SH-SY5Y (cell line): Measurements from ENCODE around the gene PCBD1.

Source experiments
- GATA2 ChIP-seq: IDR thresholded peaks from 2 replicates; pipeline ENCODE4 v1.6.1; 2011; ENCODE audit warnings: mild to moderate bottlenecking, low read depth, low read length
- GATA3 ChIP-seq: IDR thresholded peaks from 2 replicates; pipeline ENCODE4 v1.6.1; 2011; ENCODE audit warnings: low read depth, mild to moderate bottlenecking, low read length, moderate library complexity

PCBD1 gene

DNA sequence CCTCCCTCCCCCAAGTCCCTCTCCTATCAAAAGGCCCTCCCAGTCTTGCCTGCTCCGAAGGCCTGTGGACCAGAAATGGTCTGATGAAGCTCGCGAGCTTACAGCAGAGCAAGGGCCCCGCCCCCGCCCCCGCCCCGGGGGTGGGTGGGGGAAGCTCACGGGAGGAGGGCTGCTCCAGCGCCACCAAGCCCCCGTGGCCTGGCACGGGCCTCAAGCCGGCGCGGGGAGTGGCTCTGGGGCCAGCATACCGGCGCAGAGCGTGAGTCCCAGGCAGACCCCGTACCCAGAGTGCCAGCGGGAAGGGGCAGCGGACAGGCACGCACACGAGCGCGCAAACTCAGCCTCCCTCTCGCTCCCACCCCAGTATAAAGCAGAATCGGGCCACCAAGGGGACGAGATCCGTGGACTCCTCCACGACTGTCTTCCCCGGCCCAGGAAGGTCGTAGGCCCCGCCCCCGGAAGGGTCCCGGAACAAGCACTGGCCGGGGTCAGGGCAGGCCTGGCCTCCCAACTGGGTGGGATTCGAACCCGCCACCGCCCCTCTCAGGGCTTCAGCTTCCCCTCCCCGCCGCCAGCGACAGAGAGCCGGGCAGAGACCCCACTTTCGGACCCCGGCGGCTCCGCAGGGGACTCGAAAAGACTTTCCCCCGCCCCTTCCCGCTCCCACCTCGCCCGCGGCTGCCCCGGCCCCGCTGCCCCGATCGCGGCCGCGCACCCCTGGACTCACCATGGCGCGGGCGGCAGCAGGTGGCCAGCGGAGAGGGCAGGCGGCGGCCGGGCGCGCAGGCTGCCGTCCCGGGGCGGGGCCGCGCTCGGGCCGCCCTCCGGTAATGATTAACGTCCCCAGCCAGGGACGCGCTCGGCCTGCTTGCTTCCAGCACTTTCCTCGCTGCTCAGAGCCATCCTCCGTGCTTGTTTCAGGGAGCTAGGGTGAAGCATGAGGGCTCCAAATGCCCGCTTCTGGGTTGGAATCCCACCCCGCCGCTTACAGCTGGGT lies at the start of gene PCBD1:
PCBD1 (minus strand) TSS at position 762 of the 997 bp plus-strand sequence; CDS start at position 730, 32 bp downstream.
- TF ChIP-seq GATA2 (no peak), GATA3 (no peak)

DNA sequence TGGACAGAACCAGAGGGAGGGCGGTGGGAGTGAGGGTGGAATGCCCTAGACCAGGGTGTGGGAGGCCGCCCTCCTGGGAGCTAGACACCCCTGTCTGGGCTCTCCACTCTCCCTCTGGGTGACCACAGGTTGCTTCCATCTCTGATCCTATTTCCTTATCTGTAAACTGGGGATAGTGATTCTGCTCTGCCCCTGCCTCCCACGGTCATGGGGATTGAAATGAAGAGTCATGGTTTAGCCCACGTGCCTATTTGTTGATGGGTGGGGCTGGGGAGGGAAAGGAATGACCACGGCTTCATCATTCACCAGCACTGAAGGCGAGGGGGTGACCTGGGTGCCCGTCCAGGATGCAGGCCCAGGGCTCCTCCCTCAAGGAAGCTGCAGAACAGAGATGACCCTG lies 49.3 kb upstream of the PCBD1 start:
- no peak for TF ChIP-seq GATA2
- no peak for TF ChIP-seq GATA3

DNA sequence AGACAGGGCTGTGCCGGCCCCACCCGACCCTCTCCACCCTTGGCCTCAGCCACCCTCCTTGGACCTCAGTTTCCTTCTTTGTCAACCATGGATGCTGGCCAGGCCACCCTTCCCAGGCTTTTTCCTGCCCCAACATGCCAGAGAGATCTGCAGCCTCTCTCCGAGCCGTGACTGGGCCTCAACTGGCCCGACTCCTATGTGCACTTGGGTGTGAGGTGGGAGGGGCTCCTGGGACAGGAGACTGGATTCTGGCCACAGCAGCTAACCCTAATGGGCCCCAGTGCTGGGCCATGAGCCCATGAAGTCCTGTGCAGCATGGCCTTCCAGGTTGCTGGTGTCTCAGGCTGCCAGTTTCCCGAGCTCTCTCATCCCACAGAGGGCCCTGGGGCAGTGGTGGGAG lies 47.7 kb upstream of the PCBD1 start:
- no peak for TF ChIP-seq GATA2

- no peak for TF ChIP-seq GATA3
- no peak for TF ChIP-seq GATA2
These were observed 47.3 kb upstream of the PCBD1 start for GRCh38 chr10:70935631-70936030.

DNA sequence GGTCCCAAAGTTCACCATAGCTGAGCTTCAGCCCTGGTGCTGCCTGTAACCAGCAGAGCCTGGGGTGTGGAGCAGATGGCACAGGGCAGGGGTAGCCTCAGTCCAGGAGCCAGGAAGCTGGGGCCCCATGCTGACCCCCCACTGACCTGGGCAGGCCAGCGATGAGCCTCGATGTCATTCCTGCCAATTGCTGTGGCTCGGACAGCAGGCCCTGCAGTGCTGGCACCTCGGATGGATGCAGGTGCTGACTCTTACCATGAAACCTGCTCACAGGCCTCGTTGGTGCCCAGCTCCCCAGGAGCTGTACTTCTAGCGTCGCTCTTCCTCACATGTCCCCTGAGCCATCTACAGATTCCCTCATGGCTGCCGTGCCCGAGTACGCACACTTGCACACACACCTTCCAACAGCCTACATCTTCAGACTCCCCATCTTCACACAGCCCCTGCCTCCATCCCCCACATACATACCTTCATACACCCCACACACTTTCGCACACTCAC lies 46.8 kb upstream of the PCBD1 start:
- no peak for TF ChIP-seq GATA2
- no peak for TF ChIP-seq GATA3

- TF ChIP-seq GATA3 (no peak), GATA2 (no peak)
These were observed 46.3 kb upstream of the PCBD1 start for GRCh38 chr10:70934701-70935100.

GRCh38 chr10:70932392-70933196 lies 44.2 kb upstream of the PCBD1 start:
- no peak for TF ChIP-seq GATA3
- TF ChIP-seq GATA2 = no peak

DNA sequence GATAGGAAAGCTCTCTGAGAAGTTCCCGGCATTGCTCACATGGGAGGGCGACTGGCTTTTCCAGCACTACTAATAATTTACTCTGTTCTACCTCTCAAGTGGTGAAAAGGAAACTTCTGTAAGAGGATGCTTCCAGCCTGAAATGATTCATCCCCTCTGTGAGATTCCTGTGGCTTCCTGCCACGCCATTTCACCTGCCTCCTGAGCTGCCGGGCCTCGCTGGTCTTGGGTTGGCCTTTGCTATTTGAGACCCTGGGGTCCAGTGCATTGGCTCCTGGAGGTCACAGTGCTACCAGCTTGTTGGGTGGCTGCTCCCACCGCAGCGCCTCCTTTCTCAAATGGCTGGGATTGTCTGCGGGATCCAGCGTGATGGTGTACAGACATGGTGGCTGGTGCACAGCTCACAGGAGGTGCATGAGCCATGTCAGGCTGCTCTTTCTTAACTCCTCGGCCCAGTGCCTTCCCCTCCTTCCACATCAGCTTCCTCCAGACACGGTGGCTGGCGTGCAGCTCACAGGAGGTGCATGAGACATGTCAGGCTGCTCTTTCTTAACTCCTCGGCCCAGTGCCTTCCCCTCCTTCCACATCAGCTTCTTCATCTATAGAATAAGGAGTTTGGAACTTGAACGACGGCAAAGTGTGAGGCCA lies 42.9 kb upstream of the PCBD1 start:
- TF ChIP-seq GATA2 = no peak
- TF ChIP-seq GATA3 = no peak

- no peak for TF ChIP-seq GATA2
- TF ChIP-seq GATA3 = no peak
These were observed 42.1 kb upstream of the PCBD1 start for GRCh38 chr10:70930263-70931000.

DNA sequence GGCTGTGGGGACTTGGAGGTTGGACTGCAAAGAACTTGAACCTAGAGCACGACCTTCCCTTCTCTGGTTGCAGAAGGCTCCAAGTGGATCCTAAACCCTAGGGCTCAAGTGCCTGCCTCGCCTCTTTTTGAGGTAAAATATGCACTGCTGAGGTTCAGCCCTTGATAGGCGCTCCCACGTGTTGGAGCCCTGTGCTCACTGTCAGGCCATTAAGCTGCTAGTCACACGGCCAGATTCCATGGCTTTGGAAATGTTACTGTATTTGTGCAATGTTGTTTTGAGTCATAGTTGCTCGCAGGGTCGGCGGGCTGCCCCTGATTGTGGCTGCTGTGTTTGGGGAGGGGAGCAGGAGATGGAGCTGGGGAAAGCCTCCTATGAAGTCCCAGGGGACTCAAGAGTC lies 39.8 kb upstream of the PCBD1 start:
- no peak for TF ChIP-seq GATA3
- TF ChIP-seq GATA2 = no peak

- TF ChIP-seq GATA2 (no peak), GATA3 (no peak)
These were observed 39.0 kb upstream of the PCBD1 start for GRCh38 chr10:70927189-70927943.

- no peak for TF ChIP-seq GATA2
- TF ChIP-seq GATA3 = no peak
These were observed 38.0 kb upstream of the PCBD1 start for GRCh38 chr10:70926226-70927000.
